H1 (cell line): ENCODE measurements around the gene AVPI1. TPM values are rescaled to one million over a fixed set of nuclear protein-coding genes. Genes with fewer than 3 reads are reported as not detected.

Experiments
- CTCF ChIA-PET: fragments of 300-600 bp; sonication (Branson Sonifier 250); formaldehyde crosslinking; loops from one replicate; lab custom pipeline; 2021; ENCODE audit not compliant: partially characterized antibody; lab: Charles Lee
- POLR2A ChIA-PET: fragments of 300-600 bp; sonication (Branson Sonifier 250); formaldehyde crosslinking; loops from one replicate; lab custom pipeline; 2021; ENCODE audit warnings: inconsistent platforms; ENCODE audit not compliant: partially characterized antibody; lab: Charles Lee
- DNase-seq, 2 experiments: peaks; one replicate each; pipeline versions ENCODE4 v3.0.0 to v3.0.0-alpha.2; 2010 to 2022; ENCODE audit warnings: low spot score in 2 of 2, low read depth in 1 of 2, mixed read lengths in 1 of 2
- FAIRE-seq: peaks from 2 replicates; lab custom pipeline; 2011; peaks lifted over from hg19 to GRCh38; lab: Jason Lieb, UNC
- H2AFZ ChIP-seq: 2 replicates; pipeline ENCODE4 v1.8.1; 2012; ENCODE audit warnings: low read length, inconsistent platforms
- H2AK5ac ChIP-seq: 2 replicates; pipeline ENCODE4 v1.6.1; 2013; ENCODE audit warnings: low read depth, low read length
- H2BK120ac ChIP-seq: replicated peaks from 2 replicates; pipeline ENCODE3; 2013; ENCODE audit warnings: low read depth, low read length, inconsistent platforms
- H2BK12ac ChIP-seq: 2 replicates; pipeline ENCODE4 v1.6.1; 2013; ENCODE audit warnings: low read depth, low read length
- H2BK15ac ChIP-seq: 2 replicates; pipeline ENCODE4 v1.6.1; 2013; ENCODE audit warnings: low read length
- H2BK20ac ChIP-seq: 2 replicates; pipeline ENCODE4 v1.6.1; 2013; ENCODE audit warnings: low read length
- H2BK5ac ChIP-seq: 2 replicates; pipeline ENCODE4 v1.6.1; 2013; ENCODE audit warnings: low read depth, low read length
- H3K14ac ChIP-seq: 2 replicates; pipeline ENCODE4 v1.6.1; 2013; ENCODE audit warnings: inconsistent platforms; ENCODE audit not compliant: insufficient read length
- H3K18ac ChIP-seq: 2 replicates; pipeline ENCODE4 v1.6.1; 2013; ENCODE audit warnings: low read length; ENCODE audit errors: extremely low read depth
- H3K23ac ChIP-seq: 2 replicates; pipeline ENCODE4 v1.6.1; 2013; ENCODE audit warnings: inconsistent platforms; ENCODE audit not compliant: insufficient read length
- H3K23me2 ChIP-seq: 2 replicates; pipeline ENCODE4 v1.6.1; 2013; ENCODE audit warnings: low read depth, low read length
- H3K27ac ChIP-seq: 2 replicates; pipeline ENCODE4 v1.6.1; 2011; ENCODE audit warnings: low read depth, low read length, inconsistent platforms
- H3K27me3 ChIP-seq, 4 experiments: replicated peaks in 1 of 4; 1 replicate in 1 of 4; 2 replicates in 3 of 4; pipeline versions ENCODE4 v1.6.1 to v1.8.1; 2011 to 2013; ENCODE audit warnings: low read length in 3 of 4, mild to moderate bottlenecking in 3 of 4, inconsistent platforms in 2 of 4, mixed read lengths in 2 of 4, moderate library complexity in 1 of 4; ENCODE audit not compliant: control insufficient read depth in 3 of 4, insufficient read depth in 3 of 4; ENCODE audit errors: extremely low read depth in 1 of 4
- H3K36me3 ChIP-seq, 4 experiments: 2 replicates each; pipeline versions ENCODE4 v1.6.1 to v1.8.1; 2011 to 2013; ENCODE audit warnings: mild to moderate bottlenecking in 4 of 4, low read length in 3 of 4, moderate library complexity in 2 of 4, control low read depth in 1 of 4, inconsistent platforms in 1 of 4; ENCODE audit not compliant: insufficient read depth in 4 of 4, control insufficient read depth in 2 of 4
- H3K4ac ChIP-seq: replicated peaks from 2 replicates; pipeline ENCODE3; 2013; ENCODE audit warnings: low read length, low read depth, mixed read lengths, inconsistent platforms; ENCODE audit not compliant: insufficient read length
- H3K4me1 ChIP-seq, 4 experiments: replicated peaks in 1 of 4; 1 replicate in 1 of 4; 2 replicates in 3 of 4; pipeline versions ENCODE4 v1.6.1 to v1.8.1; 2011 to 2013; ENCODE audit warnings: low read length in 3 of 4, inconsistent platforms in 2 of 4, mixed read lengths in 1 of 4; ENCODE audit not compliant: insufficient read depth in 4 of 4, control insufficient read depth in 3 of 4
- H3K4me2 ChIP-seq, 2 experiments: 2 replicates each; pipeline versions ENCODE4 v1.6.1 to v1.8.1; 2011 to 2013; ENCODE audit warnings: low read depth in 2 of 2, low read length in 2 of 2, control low read depth in 1 of 2, inconsistent platforms in 1 of 2, mild to moderate bottlenecking in 1 of 2; ENCODE audit not compliant: insufficient read depth in 1 of 2
- H3K4me3 ChIP-seq, 4 experiments: fragments of 200-600, 300-600 bp in 1 of 4; sonication (generic), shearing (Covaris generic), sonication (Bioruptor Twin) in 1 of 4; 2 replicates each; pipeline versions ENCODE4 v1.5.1 to v1.8.1; 2011 to 2016; ENCODE audit warnings: low read length in 4 of 4, low read depth in 3 of 4, control low read depth in 2 of 4, inconsistent platforms in 2 of 4, mild to moderate bottlenecking in 2 of 4, mixed read lengths in 1 of 4, moderate library complexity in 1 of 4; ENCODE audit not compliant: insufficient read depth in 2 of 4; ENCODE audit errors: extremely low read depth in 1 of 4
- H3K56ac ChIP-seq: replicated peaks from 2 replicates; pipeline ENCODE3; 2013; ENCODE audit warnings: low read depth, mild to moderate bottlenecking, mixed read lengths, low read length, inconsistent platforms; ENCODE audit not compliant: insufficient read length
- H3K79me1 ChIP-seq: 2 replicates; pipeline ENCODE4 v1.6.1; 2013; ENCODE audit warnings: low read depth, low read length, control low read depth
- H3K79me2 ChIP-seq, 2 experiments: 2 replicates each; pipeline versions ENCODE4 v1.6.1 to v1.8.1; 2012 to 2013; ENCODE audit warnings: low read length in 2 of 2, mild to moderate bottlenecking in 2 of 2, inconsistent platforms in 1 of 2; ENCODE audit not compliant: insufficient read depth in 2 of 2, control insufficient read depth in 1 of 2
- H3K9ac ChIP-seq, 4 experiments: replicated peaks in 1 of 4; 1 replicate in 1 of 4; 2 replicates in 3 of 4; pipeline versions ENCODE4 v1.6.1 to v1.8.1; 2011 to 2013; ENCODE audit warnings: low read depth in 3 of 4, low read length in 3 of 4, control low read depth in 2 of 4, mild to moderate bottlenecking in 2 of 4, moderate library complexity in 2 of 4, inconsistent platforms in 1 of 4; ENCODE audit errors: extremely low read depth in 1 of 4
- H3K9me3 ChIP-seq, 2 experiments: 2 replicates each; pipeline versions ENCODE4 v1.6.1 to v1.8.1; 2012 to 2013; ENCODE audit warnings: mild to moderate bottlenecking in 2 of 2, moderate library complexity in 2 of 2, control low read depth in 1 of 2, inconsistent platforms in 1 of 2, low read depth in 1 of 2, low read length in 1 of 2, mixed read lengths in 1 of 2; ENCODE audit not compliant: insufficient read depth in 2 of 2
- H4K20me1 ChIP-seq, 2 experiments: replicated peaks in 1 of 2; 2 replicates each; pipeline versions ENCODE3 to v1.8.1; 2011 to 2013; ENCODE audit warnings: inconsistent platforms in 2 of 2, low read length in 2 of 2, mild to moderate bottlenecking in 1 of 2; ENCODE audit not compliant: insufficient read depth in 2 of 2, control insufficient read depth in 1 of 2
- H4K5ac ChIP-seq: 2 replicates; pipeline ENCODE4 v1.6.1; 2013; ENCODE audit warnings: low read length, low read depth, mixed read lengths, inconsistent platforms; ENCODE audit not compliant: insufficient read length
- H4K8ac ChIP-seq: 2 replicates; pipeline ENCODE4 v1.8.0; 2013; ENCODE audit warnings: mild to moderate bottlenecking, moderate library complexity, low read length, inconsistent platforms; ENCODE audit not compliant: insufficient read depth; ENCODE audit errors: extremely low read depth
- H4K91ac ChIP-seq: replicated peaks from 2 replicates; pipeline ENCODE3; 2013; ENCODE audit warnings: low read length, mixed read lengths, inconsistent platforms; ENCODE audit not compliant: insufficient read length
- ATF3 ChIP-seq: IDR thresholded peaks from 2 replicates; pipeline ENCODE4 v1.6.1; 2011; ENCODE audit warnings: low read depth, mild to moderate bottlenecking, low read length; ENCODE audit not compliant: insufficient read depth
- CBX8 ChIP-seq: fragments of 300-800, 300-1000 bp; sonication (generic); IDR thresholded peaks from 2 replicates; pipeline ENCODE4 v1.7.1; 2016; ENCODE audit warnings: low read depth, low read length, borderline replicate concordance
- CTBP2 ChIP-seq: IDR thresholded peaks from 2 replicates; pipeline ENCODE4 v1.7.0; 2011; ENCODE audit warnings: borderline replicate concordance, mild to moderate bottlenecking, moderate library complexity, mixed read lengths, low read length; ENCODE audit not compliant: insufficient read depth, insufficient read length
- HDAC2 ChIP-seq, 2 experiments: fragments of 300-600 bp in 1 of 2; sonication (generic) in 1 of 2; IDR thresholded peaks; 2 replicates each; pipeline ENCODE4 v1.6.1; 2011 to 2012; ENCODE audit warnings: low read depth in 2 of 2, low read length in 2 of 2, mild to moderate bottlenecking in 2 of 2, moderate library complexity in 2 of 2, borderline replicate concordance in 1 of 2, inconsistent platforms in 1 of 2
- POLR2A ChIP-seq, 2 experiments: IDR thresholded peaks; 1 replicate in 1 of 2; 2 replicates in 1 of 2; pipeline ENCODE4 v1.6.1; 2011; ENCODE audit warnings: low read depth in 2 of 2, low read length in 2 of 2, mild to moderate bottlenecking in 2 of 2; ENCODE audit errors: control extremely low read depth in 1 of 2
- POLR2AphosphoS5 ChIP-seq: IDR thresholded peaks from 2 replicates; pipeline ENCODE4 v1.6.1; 2011; ENCODE audit warnings: low read depth, low read length
- POU5F1 ChIP-seq: IDR thresholded peaks from 2 replicates; pipeline ENCODE4 v1.6.1; 2011; ENCODE audit warnings: low read depth, mild to moderate bottlenecking, low read length, moderate library complexity
- TCF12 ChIP-seq: IDR thresholded peaks from 2 replicates; pipeline ENCODE4 v1.6.1; 2011; ENCODE audit warnings: low read depth, mild to moderate bottlenecking, low read length
- USF2 ChIP-seq: IDR thresholded peaks from 2 replicates; pipeline ENCODE4 v1.6.1; 2011; ENCODE audit warnings: low read length, improper control_type of control experiment
- WGBS, 2 experiments: shearing (Covaris generic) in 1 of 2; methylation state at CpG; one replicate each; pipeline versions ENCODE4 v1.1.6 to v1.1.7; 2013 to 2015; ENCODE audit warnings: low lambda C conversion rate in 2 of 2, mixed read lengths in 2 of 2, inconsistent platforms in 1 of 2, low coverage in 1 of 2, missing lambda C conversion rate in 1 of 2; ENCODE audit not compliant: insufficient replicate concordance in 2 of 2, insufficient coverage in 1 of 2, insufficient read length in 1 of 2; ENCODE audit errors: extremely low coverage in 1 of 2, missing lambda C conversion rate in 1 of 2; 5-methylcytosine and 5-hydroxymethylcytosine counted together
- polyA plus RNA-seq, 7 experiments: library from polyadenylated mRNA; depleted of rRNA in 3 of 7; stranded (reverse) in 5 of 7; unstranded in 2 of 7; fragments of >200 nt in 5 of 7; fragments of 200-250 nt in 2 of 7; gene quantifications; 1 replicate in 5 of 7; 2 replicates in 1 of 7; 4 replicates in 1 of 7; pipeline versions ENCODE4 v1.2.1 to v1.2.3, GENCODE V29; 2011 to 2013; ENCODE audit warnings: missing spikeins in 2 of 7, mixed read lengths in 2 of 7
- total RNA-seq: library from RNA; stranded (reverse); fragmentation: NEBNext Ultra II Directional; extraction: Animal tissue kit (Norgen Biotek cat#: 25700); gene quantifications from 2 replicates; pipeline ENCODE4 v1.2.1, GENCODE V29; 2021

Gene AVPI1
- total and polyA plus RNA-seq, 2 of the 8 experiments (the other 6 are each of a cell fraction or from before 2014, with no cell fraction given), result 9.0 to 13.5 TPM

DNA sequence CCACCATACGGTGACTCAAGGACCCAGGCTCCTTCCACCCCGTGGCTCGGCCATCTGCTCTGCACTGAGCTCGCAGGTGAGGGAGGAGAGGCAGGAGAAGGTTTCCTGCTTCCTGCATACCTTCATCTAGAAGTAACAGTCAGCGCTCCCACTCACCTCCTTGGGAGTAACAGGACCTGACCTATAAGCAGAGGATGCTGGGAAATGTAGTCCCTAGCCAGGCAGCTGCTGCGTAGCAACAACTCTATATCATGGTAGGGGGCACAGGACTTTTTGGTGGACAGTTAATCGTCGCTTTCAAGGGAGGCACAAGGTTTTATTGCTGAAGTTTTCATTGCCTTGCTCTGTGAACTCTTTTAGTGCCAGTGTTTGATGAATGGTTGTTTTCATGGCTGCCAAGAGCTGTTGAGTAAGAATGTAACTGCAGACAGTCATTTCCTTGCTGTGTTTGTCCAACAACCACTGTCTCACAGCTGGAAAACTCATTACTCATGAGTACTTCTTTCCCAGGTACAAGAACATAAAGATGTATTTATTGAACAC is 39.7 kb upstream of the AVPI1 start:
- no peak overlapping the region for H3K27ac ChIP-seq
- TF ChIP-seq POU5F1, result no peak
- no peak for TF ChIP-seq CTBP2
- TF ChIP-seq CBX8, result no peak
- no peak for TF ChIP-seq HDAC2 (IDR thresholded peaks at IDR 0.05; ENCODE audit: borderline replicate concordance in 1 of 2, low read depth in 2 of 2, low read length in 2 of 2)
- TF ChIP-seq POLR2A (IDR thresholded peaks at IDR 0.05; ENCODE audit: control extremely low read depth in 1 of 2, low read depth in 2 of 2, low read length in 2 of 2), result no peak
- 0 out of 2 replicates have a peak, but pooled peaks have one; percentile 56 for TF ChIP-seq TCF12
- TF ChIP-seq POLR2AphosphoS5, result peak; percentile 42; the same call in 1 of the 2 replicates
- TF ChIP-seq USF2, result no peak
- no peak for TF ChIP-seq ATF3

More for the DNA sequence above, 39.7 kb upstream of the AVPI1 start:
- Histone ChIP-seq H2AFZ (peak overlapping the region; percentile 66; the same call in 1 of the 2 replicates), H3K14ac (no peak overlapping the region), H4K20me1 (no peaks in the 10 kb centered on the region), H4K5ac (no peak overlapping the region), H4K8ac (peak overlapping the region; percentile 88), H3K4me3 (peak overlapping the region in 3 of 4 experiments; percentile 4 to 39 (median 23); a peak in 3 of 8 replicates), H3K27me3 (no peaks in the 10 kb centered on the region), H2BK5ac (no peak overlapping the region), H3K4ac (no peak overlapping the region), H3K36me3 (no peaks in the 10 kb centered on the region), H3K18ac (no peak overlapping the region), H2BK120ac (no peak overlapping the region), H3K4me2 (peak overlapping the region; percentile 38 to 55; a peak in 3 of 4 replicates), H3K79me2 (no peaks in the 10 kb centered on the region), H3K56ac (no peak overlapping the region), H3K9ac (no peak overlapping the region), H2AK5ac (no peak overlapping the region), H4K91ac (peak overlapping the region; percentile 5), H3K23me2 (no peaks in the 10 kb centered on the region), H2BK12ac (no peak overlapping the region), H3K4me1 (no peaks in the 10 kb centered on the region), H3K9me3 (no peaks in the 10 kb centered on the region), H3K23ac (no peak overlapping the region), H3K79me1 (no peaks in the 10 kb centered on the region), H2BK20ac (no peak overlapping the region), H2BK15ac (no peak overlapping the region)
- ChIA-PET POLR2A (interaction anchor here (1.1 to 15.1 kb wide), 4 partner anchors 10 to 43 kb away, joined by 3 to 234 read pairs (median 11); partner anchors contain the start of genes AVPI1, MARVELD1 and ZFYVE27), CTCF (interaction anchor here (0.6 to 15.1 kb wide), 8 partner anchors 9 to 317 kb away, joined by 3 to 773 read pairs (median 6); partner anchors contain the start of genes MARVELD1 and ZFYVE27)
- peak; percentile 87 for FAIRE-seq
- no peak for DNase-seq
- WGBS, 2 experiments, result 34% methylated on average over 8 of the region's 8 CpGs; no CpG with 5 or more reads in 1 of the 2 experiments
